AG04449 (cell line): ENCODE measurements around the gene DTD1.

Experiments
- CTCF ChIA-PET: fragments of 350-600 bp; formaldehyde crosslinking; extraction: SDS; loops from one replicate; lab custom pipeline; 2021; ENCODE audit warnings: antibody characterized with exemption; lab: Yijun Ruan, JAX
- POLR2A ChIA-PET: fragments of 400-600, 350-600 bp; formaldehyde crosslinking; extraction: SDS; loops from one replicate; lab custom pipeline; 2020; ENCODE audit warnings: antibody characterized with exemption, inconsistent platforms; lab: Yijun Ruan, JAX
- DNase-seq: peaks from one replicate; pipeline ENCODE4 v3.0.0-alpha.2; 2010; ENCODE audit warnings: low read depth, low spot score
- H3K4me3 ChIP-seq: 2 replicates; pipeline ENCODE4 v1.5.1; 2011; ENCODE audit warnings: low read depth, mild to moderate bottlenecking, control low read depth, low read length
- TF ChIP-seq, protein P1 (sequence below): IDR thresholded peaks from one replicate; pipeline ENCODE4 v1.5.1; 2011; ENCODE audit warnings: mild to moderate bottlenecking, moderate library complexity, low read length, control low read depth, inconsistent platforms; ENCODE audit not compliant: insufficient read depth; ENCODE audit errors: missing control alignments

Gene DTD1

DNA sequence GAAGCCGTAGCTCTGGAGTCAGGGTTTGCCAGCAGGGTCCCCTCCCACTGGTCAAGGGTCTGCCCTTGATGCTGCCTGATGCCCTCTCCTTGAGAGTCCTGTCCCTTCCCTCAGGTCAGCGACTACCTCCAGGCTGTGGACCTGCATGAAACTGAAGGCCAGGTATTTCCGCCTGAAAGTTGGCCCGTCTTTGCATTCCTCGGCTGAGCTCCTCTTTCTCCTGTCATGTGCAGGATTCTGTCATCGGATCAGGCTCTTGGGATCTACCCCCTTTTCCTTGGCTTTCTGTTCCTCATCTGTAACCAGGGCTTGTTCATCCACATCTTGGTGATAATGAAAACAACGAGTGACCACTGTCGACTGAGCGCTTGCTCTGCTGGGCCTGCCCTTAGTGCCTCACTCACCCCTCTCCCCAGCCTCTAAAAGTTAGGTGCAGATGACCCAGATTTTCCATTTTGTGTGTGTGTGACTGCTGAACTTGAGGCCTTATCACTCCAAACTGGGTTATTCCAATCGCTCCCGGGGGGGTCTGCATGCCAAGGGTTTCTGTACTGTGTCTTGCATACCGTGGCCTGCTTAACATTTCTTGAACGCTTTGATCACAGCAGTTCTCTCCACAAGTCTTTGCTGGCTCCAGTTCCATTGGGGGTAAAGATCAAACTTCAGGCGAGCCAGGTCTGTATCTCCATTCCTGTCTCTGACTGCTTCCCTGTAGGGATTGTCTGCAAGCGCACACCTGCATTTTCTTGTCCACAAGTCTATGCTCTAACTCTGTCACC is 81.6 kb downstream of the DTD1 start:
- TF ChIP-seq, protein P1, sequence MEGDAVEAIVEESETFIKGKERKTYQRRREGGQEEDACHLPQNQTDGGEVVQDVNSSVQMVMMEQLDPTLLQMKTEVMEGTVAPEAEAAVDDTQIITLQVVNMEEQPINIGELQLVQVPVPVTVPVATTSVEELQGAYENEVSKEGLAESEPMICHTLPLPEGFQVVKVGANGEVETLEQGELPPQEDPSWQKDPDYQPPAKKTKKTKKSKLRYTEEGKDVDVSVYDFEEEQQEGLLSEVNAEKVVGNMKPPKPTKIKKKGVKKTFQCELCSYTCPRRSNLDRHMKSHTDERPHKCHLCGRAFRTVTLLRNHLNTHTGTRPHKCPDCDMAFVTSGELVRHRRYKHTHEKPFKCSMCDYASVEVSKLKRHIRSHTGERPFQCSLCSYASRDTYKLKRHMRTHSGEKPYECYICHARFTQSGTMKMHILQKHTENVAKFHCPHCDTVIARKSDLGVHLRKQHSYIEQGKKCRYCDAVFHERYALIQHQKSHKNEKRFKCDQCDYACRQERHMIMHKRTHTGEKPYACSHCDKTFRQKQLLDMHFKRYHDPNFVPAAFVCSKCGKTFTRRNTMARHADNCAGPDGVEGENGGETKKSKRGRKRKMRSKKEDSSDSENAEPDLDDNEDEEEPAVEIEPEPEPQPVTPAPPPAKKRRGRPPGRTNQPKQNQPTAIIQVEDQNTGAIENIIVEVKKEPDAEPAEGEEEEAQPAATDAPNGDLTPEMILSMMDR = no peak
- ChIA-PET CTCF (interaction anchor here (0.6 kb wide), 1 partner anchor 685 kb away, joined by 3 read pairs; no protein-coding TSS in a partner anchor), POLR2A (no interaction called here)
- DNase-seq = no peak
- H3K4me3 ChIP-seq = no peak overlapping the region

DNA sequence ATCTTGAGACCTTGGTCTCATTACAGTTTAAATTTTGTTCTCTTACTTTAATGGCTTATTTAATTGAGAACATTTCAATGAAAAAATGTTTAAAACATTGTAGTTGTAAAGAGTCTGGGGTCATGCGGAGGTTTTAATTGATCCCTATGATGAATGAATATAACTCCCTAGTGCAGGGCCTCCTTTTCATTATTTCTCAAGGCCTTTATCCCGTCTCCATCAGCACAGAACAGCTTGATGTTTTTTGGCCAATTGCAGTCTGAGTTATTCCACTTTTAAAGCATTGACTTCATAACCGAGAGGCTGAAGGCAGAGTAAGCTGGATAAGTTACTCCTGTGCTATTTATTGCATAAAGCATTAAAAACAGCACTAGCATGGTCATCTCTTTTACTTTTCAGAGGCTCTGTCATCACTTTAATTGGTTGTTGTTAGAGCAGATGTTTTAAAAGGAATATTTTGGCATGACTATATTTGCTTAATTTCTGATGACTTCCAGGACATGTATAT is 83.4 kb downstream of the DTD1 start:
- POLR2A ChIA-PET = no interaction called here
- H3K4me3 ChIP-seq = no peak overlapping the region
- CTCF ChIA-PET = no interaction called here
- TF ChIP-seq, protein P1 = no peak
- DNase-seq = no peak

DNA sequence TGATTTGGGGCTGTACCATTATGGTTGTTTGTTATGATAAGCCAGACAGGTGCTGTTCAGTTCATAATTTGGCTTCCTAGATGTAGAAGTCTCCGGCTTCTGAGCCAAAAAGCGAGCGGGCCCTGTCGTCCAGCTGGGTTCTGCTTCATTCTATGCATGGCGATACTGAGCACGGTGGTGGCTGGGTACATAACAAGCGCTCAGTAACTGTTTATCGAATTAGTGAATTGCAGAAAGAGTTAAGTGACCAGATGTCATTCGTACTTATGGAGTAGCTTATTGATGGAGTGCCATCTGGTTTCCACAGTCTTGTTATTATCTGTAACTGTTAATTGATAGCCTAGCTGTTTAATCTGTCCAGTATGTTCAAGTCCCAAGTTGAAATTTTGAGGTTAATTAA is 85.0 kb downstream of the DTD1 start:
- TF ChIP-seq, protein P1 = no peak
- ChIA-PET POLR2A (no interaction called here), CTCF (no interaction called here)
- H3K4me3 ChIP-seq = no peak overlapping the region
- DNase-seq = no peak

DNA sequence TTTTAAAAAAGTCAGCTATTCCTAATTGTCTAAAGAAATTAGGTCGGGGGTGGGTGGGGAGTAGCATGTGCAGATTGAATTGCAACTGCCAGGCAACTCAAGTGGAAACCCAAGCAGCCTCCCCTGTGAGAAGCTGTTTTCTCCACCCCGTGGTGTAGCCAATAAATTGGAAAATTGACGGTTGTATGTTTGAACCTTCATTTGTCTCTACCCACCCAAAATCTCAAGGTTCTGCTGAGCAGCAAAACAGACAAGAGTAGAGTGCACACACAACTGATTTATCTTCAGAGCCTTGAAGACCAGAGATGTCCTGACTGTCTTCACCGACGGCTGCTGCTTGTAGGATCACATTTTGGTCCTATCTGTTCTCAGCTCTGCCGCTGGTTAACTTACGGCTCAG is 88.5 kb downstream of the DTD1 start:
- ChIA-PET POLR2A (interaction anchor here (0.6 kb wide), 1 partner anchor 29 kb away, joined by 3 read pairs; no protein-coding TSS in a partner anchor), CTCF (interaction anchor here (1.1 kb wide), 1 partner anchor 12 kb away, joined by 3 read pairs; no protein-coding TSS in a partner anchor)
- DNase-seq = no peak
- TF ChIP-seq, protein P1 = no peak
- H3K4me3 ChIP-seq = no peak overlapping the region

DNA sequence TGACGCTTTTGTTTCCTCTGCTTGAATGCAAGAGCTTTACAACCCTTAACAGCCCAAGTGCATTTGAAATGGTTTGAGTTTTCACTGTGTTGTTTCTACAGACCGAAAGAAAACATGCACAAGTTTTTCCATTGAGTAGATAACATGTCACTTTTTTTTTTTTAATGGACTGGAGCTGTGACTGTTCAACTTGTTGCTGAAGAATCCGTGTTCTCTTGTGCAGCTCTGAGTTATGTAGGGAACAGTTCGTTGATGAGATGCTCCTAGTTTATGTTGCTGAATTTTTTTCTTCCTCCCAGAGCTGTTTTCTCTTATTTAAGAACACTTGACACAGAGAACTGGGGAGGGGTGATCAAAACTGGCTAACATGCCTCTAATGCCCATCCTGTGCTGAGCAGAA is 89.3 kb downstream of the DTD1 start:
- DNase-seq = no peak
- CTCF ChIA-PET = no interaction called here
- POLR2A ChIA-PET = interaction anchor here (0.6 kb wide), 1 partner anchor 28 kb away, joined by 3 read pairs; no protein-coding TSS in a partner anchor
- TF ChIP-seq, protein P1 = no peak
- no peak overlapping the region for H3K4me3 ChIP-seq
